ENCODE data around the gene TAF1B.

The TAF1B gene

DNA sequence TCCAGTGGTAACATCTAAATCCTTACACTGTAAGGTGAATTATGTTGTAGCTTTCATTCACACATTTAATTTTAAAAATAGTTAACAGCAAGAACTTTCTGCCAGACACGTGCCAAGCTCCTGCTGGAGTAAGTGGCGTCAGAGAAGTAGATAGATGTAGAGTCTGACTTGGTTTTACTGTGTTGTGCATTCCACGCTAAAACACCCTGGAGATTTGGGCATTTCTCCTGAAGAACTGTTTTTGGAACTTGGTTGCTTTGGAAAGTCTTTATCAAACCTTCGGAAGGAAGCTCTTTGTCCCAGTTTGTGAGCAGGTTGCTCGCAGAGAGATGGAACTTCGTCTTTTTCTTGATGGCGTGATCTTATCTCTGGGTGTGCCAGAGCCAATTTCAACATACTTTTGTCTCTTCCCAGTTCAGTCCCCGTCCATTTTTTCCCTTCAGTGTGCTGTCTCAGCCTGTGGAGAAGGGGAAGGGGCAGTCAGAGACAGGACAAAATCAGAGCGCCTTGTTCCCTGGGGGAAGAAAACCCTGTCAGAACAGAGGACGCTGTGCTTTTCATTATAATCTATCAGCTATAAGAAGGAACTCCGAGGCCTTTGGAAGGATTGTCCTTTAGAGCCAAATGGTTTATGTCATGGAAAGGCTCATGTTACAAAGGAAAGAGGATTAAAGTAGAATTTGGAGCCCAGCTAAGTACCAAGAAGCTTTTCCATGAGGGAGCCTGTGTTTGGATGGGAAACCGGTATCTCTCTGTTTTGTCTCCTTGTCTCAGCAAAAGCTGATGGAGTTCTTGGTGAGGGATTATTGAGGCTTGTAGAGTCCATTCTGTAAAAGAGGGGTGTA, 127.1 kb downstream of the TAF1B start:
- DNase-seq = no peak

- DNase-seq = no peak
Measured at GRCh38 chr2:9971105-9971818, 128.0 kb downstream of the TAF1B start.

DNA sequence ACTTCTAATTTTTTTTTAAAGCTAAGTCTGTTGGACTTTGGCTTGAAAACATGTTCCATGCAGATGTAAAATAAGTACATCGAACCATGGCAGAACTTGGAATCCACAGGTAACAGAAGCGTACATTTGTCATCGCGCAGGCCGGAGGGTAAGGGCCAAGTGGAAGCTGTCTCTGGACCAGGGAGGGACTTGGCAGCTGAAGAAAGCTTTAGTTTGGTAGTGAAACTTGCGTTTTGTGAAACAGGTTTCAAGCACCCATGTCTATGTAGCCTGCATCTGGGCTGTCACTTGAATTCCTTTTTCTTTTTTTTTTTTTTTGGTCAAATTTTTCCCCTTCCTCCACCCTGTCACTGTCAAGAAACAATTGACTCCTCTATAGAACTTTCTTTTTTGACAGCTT, 128.6 kb downstream of the TAF1B start:
- DNase-seq = no peak

GRCh38 chr2:9972621-9973479, 129.6 kb downstream of the TAF1B start:
- DNase-seq = no peak

DNA sequence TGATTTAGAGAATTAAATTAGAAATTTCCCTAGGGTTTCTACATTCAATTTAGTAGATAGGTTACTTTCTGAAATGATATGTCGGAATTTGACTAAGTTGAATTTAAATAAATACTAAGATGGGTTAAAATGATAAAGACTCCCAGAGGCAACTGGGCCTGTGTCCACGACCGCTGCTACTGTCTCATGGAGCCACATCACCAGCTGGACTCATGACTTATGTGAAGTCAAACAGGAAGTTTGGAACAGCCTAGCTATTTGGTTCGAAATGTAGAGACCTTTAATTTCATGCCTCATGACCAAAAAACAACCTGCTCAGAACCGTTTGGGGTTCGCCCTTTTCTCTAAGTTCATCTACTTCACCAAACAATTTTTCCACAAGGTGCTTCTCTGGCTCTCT, 130.4 kb downstream of the TAF1B start:
- no peak for DNase-seq

- no peak for DNase-seq
Measured at GRCh38 chr2:9974343-9974742, 131.1 kb downstream of the TAF1B start.

DNA sequence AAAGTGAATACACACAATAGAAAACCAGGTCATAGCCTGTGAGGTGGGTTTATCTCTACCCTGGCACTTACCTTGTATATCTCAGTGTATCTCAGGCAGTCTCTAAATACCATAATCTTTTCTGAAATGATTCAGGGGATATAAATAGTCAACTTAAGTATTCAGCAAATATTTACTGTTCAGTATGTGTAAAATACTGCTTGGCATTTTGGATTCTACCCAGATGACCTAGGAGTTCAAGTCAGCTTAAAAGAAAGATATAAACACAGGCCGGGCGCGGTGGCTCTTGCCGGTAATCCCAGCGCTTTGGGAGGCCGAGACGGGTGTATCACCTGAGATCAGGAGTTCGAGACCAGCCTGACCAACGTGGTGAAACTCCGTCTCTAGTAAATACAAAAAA, 132.1 kb downstream of the TAF1B start:
- no peak for DNase-seq

DNA sequence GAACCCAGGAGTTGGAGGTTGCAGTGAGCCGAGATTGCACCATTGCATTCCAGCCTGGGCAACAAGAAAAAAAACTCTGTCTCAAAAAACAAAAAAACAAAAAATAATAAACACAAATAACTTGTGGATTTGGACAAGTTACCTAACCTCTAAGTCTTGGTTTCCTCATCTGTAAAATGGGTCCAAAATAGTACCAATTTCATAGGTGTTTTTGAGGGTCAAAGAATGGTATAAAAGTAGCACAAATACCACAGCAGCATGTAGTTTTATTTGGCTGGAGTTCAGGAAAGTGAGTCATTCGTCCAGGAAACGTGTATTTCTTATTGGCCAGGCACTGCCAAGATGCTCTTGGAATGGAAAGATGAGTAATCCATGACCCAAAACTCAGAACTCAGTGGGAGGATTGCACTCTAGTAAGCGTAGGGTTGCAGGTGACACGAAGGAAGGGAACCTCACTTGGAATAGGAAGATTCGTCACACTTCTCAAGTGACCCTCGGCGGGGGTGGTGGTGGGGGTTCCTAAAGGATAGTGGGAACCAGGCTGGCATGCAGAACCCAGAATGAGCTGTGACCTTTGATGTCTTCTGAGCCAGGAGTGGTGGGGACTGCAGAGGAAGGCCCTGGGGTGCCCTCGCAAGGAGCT, 132.7 kb downstream of the TAF1B start:
- no peak for DNase-seq

DNA sequence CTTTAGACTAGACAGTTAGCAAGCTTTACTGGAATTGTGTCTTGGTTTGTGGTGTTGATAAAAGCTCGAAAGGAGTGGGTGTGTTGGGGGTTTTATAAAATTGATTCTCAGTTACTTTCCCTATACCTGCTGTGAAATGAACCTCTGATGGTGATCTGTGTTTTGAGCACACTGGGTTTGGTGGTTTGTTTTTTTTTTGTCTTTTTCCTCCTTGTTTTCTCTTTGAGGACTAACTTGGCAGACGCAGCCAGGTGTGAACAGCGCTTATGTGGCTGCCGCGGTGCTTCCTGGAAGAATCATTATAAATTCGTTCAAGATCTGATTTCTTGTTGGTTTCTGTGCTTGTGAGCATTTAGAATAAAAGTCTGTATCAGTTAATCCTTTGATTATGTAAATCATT, 136.7 kb downstream of the TAF1B start:
- DNase-seq = no peak

DNA sequence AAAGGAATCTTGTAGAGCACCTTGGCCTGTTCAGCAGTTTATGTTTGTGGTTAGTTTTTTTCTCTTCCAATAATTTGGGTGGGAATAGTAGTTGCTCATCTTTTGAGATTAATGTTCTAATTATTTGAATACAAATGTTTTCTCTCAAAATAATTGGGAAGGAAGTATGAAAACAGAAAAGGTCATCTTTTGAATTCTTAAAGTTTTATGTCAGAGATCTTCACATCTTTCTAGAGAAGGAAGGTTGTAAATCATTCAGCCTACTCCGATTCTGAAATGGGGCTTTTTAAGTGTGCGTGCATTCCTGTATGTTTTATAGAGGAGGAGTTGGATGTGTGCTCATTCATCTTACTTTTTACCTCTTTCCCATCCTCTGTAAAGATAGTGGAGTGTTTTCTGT, 137.2 kb downstream of the TAF1B start:
- no peak for DNase-seq

- no peak for DNase-seq
Measured at GRCh38 chr2:9981655-9982054, 138.4 kb downstream of the TAF1B start.

DNA sequence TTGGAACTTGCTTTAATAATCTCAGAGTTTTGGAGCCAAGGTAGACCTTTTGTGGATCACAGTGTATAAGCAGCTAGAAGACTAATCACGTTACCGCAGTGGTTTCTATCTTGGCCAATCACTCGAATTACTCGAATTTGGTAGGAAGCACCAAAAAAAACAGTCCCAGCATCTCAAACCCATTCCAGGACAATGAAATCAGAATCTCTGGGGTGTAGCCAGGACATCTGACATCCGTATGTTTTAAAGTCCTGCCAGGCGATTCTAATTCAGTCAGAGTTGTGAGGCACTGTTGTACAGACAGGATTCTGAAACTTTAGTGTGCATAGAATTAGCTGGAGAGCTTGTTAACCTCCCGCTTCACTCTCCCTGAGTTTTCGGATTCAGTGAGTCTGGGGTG, 139.0 kb downstream of the TAF1B start:
- no peak for DNase-seq

DNA sequence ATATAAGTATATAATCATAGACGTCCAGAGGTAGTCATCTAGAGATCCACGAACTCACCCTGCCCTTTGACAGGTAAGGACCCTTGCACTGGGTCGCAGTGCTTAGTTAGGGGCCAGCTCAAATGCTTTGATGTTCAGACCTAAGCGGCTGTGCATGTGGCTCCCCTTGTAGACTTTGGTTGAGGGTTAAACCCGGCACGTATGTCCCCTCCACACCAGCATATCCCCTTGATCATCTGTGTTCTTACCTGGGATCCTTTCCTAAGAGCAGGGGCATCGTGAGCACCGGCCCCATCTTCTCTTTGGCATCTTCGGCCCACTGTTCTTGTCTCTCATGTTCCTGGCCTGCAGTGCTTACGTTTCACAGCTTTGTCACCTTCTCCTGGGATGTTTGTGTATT, 139.6 kb downstream of the TAF1B start:
- no peak for DNase-seq

DNA sequence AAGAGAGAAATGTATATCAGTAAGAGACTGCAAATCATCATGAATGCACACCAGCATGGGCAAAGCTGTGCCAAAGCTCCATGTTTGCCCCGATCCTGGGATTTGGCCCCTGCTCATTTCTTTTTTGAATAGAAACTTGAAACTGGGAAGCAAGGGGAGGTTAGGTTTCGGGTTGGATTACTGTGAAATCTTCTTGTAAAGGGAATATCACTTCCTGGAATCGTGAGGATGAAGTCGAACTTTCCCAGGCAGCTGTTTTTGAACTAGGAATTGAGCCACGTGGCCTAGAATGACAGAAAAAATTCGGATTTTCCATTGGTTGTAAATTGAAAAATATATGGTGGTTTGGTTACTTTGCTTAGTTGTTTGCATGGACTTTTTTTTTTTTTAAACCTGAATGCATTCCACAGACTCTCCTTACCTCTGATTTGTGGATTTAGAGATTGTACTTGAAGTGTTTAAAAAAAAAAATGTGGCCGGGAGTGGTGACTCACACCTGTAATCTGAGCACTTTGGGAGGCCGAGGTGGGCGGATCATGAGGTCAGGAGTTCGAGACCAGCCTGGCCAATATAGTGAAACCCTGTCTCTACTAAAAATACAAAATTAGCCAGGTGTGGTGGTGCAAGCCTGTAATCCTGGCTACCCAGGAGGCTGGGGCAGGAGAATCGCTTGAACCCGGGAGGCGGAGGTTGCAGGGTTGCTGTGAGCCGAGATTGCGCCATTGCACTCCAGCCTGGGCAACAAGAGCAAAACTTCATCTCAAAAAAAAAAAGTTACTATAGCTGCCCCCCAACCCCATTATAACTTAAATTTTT, 140.3 kb downstream of the TAF1B start:
- no peak for DNase-seq

Measured in SHP77 treated with DMSO at 0.1 percent for 48 hours (cell line).